ENCODE results near the gene DISP3. TPM values are rescaled to one million over a fixed set of nuclear protein-coding genes. Genes with fewer than 3 reads are reported as not detected.

Gene DISP3
- total RNA-seq, result under 1 TPM in 2 of 4 donors, not detected in 2; under 0.01 to 0.28 TPM
- under 1 TPM in 1 of 3 donors, not detected in 2; 0.16 TPM for polyA plus RNA-seq

- Histone ChIP-seq H3K36me3 (no peaks in the 10 kb centered on the region), H3K9me3 (no peaks in the 10 kb centered on the region), H3K27ac (no peak within 1 kb of the TSS), H3K4me1 (peaks cover 0 to 21% (median 14%) of the 10 kb centered on the region in 4 donors), H3K27me3 (peaks cover 34 to 93% (median 59%) of the 10 kb centered on the region in 3 donors), H3K4me3 (peak within 1 kb of the TSS; percentile 8 to 47 (median 36))
- WGBS, 2 donors, result 1% methylated on average over 96 of the region's 96 CpGs
- no peak for DNase-seq
- TF ChIP-seq POLR2A (IDR thresholded peaks at IDR 0.05) (no peak), CTCF (IDR thresholded peaks at IDR 0.05) (peak in 1 of 4 experiments; percentile 10)
- intact Hi-C loops (cut with DNase I), result no loop called here
These were observed at the start of gene DISP3 for GRCh38 chr1:11478571-11479374. Gene DISP3 (plus strand): TSS chr1:11479155. CDS start chr1:11500993, 21,838 bp downstream.

GRCh38 chr1:11429226-11429625 is 49.7 kb upstream of the DISP3 start:
- H3K27ac ChIP-seq, result no peak overlapping the region
- intact Hi-C loops (cut with DNase I), result no loop called here
- H3K36me3 ChIP-seq, result no peaks in the 10 kb centered on the region
- DNase-seq, result no peak
- TF ChIP-seq EP300 (IDR thresholded peaks at IDR 0.05), result no peak
- TF ChIP-seq CTCF (IDR thresholded peaks at IDR 0.05), result no peak
- WGBS, 2 donors, result 75 to 79% methylated on average over 6 of the region's 6 CpGs
- H3K9me3 ChIP-seq, result no peaks in the 10 kb centered on the region
- no peak overlapping the region for H3K4me3 ChIP-seq
- H3K4me1 ChIP-seq, result no peaks in the 10 kb centered on the region
- H3K27me3 ChIP-seq, result peaks cover 0 to 5% (median 0%) of the 10 kb centered on the region in 3 donors

GRCh38 chr1:11429935-11430334 is 49.0 kb upstream of the DISP3 start:
- no peak for TF ChIP-seq POLR2AphosphoS5 (IDR thresholded peaks at IDR 0.05)
- TF ChIP-seq EP300 (IDR thresholded peaks at IDR 0.05), result no peak
- no peak for TF ChIP-seq POLR2A (IDR thresholded peaks at IDR 0.05)
- no peak for TF ChIP-seq CTCF (IDR thresholded peaks at IDR 0.05)
- intact Hi-C loops (cut with DNase I), result no loop called here
- Histone ChIP-seq H3K27me3 (peaks cover 0 to 12% (median 0%) of the 10 kb centered on the region in 3 donors), H3K4me3 (no peak overlapping the region), H3K36me3 (no peaks in the 10 kb centered on the region), H3K27ac (no peak overlapping the region), H3K4me1 (no peaks in the 10 kb centered on the region), H3K9me3 (no peaks in the 10 kb centered on the region)
- 85 to 86% methylated on average over 10 of the region's 10 CpGs for WGBS, 2 donors
- DNase-seq, result no peak

- TF ChIP-seq POLR2AphosphoS5 (IDR thresholded peaks at IDR 0.05) (no peak), POLR2A (IDR thresholded peaks at IDR 0.05) (no peak), CTCF (IDR thresholded peaks at IDR 0.05) (no peak), EP300 (IDR thresholded peaks at IDR 0.05) (no peak)
- no peaks in the 10 kb centered on the region for H3K36me3 ChIP-seq
- H3K4me3 ChIP-seq, result no peak overlapping the region
- DNase-seq, result no peak
- WGBS, 2 donors, result 69 to 80% methylated on average over 16 of the region's 16 CpGs
- no peak overlapping the region for H3K27ac ChIP-seq
- peaks cover 0 to 22% (median 0%) of the 10 kb centered on the region in 3 donors for H3K27me3 ChIP-seq
- intact Hi-C loops (cut with DNase I), result no loop called here
- no peaks in the 10 kb centered on the region for H3K4me1 ChIP-seq
- no peaks in the 10 kb centered on the region for H3K9me3 ChIP-seq
These were observed 46.9 kb upstream of the DISP3 start for GRCh38 chr1:11431941-11432507.
